ENCODE results near the gene BTBD16.

- no peak for TF ChIP-seq BHLHE40 (IDR thresholded peaks at IDR 0.05; ENCODE audit: borderline replicate concordance in 1 of 2, low read depth in 2 of 2, low read length in 1 of 2)
- TF ChIP-seq CTCF (IDR thresholded peaks at IDR 0.05 in 2 of 3, conservative IDR thresholded peaks at IDR 0.05 in 1 of 3; ENCODE audit: control insufficient read depth in 2 of 3, extremely low read depth in 1 of 3, insufficient read depth in 1 of 3, low read depth in 3 of 3, low read length in 3 of 3) = no peak
- TF ChIP-seq FOXK2 (IDR thresholded peaks at IDR 0.05) = no peak
- no peak for TF ChIP-seq ELK1 (IDR thresholded peaks at IDR 0.05; ENCODE audit: low read depth, low read length)
- no peak for TF ChIP-seq YY1 (IDR thresholded peaks at IDR 0.05; ENCODE audit: low read depth, low read length)
- no peak for TF ChIP-seq RCOR1 (conservative IDR thresholded peaks at IDR 0.05; ENCODE audit: low read depth, low read length)
- TF ChIP-seq TAF1 (IDR thresholded peaks at IDR 0.05; ENCODE audit: borderline replicate concordance, low read depth, low read length) = no peak
- TF ChIP-seq SPI1 (IDR thresholded peaks at IDR 0.05; ENCODE audit: borderline replicate concordance, insufficient read depth, low read depth, low read length) = no peak
- TF ChIP-seq REST (IDR thresholded peaks at IDR 0.05; ENCODE audit: low read depth, low read length) = no peak
- TF ChIP-seq MYC (IDR thresholded peaks at IDR 0.05; ENCODE audit: insufficient read depth, insufficient read length, insufficient replicate concordance, low read length, severe bottlenecking) = no peak
These were observed 97.6 kb downstream of the BTBD16 start for GRCh38 chr10:122368502-122369254.
